HepG2 (cell line): ENCODE measurements around the gene UNC13D. TPM values are rescaled to one million over a fixed set of nuclear protein-coding genes. Genes with fewer than 3 reads are reported as not detected.

Source experiments
- NR2F2 ChIP-seq: IDR thresholded peaks from 2 replicates; pipeline ENCODE4 v1.6.1; 2012; ENCODE audit warnings: low read depth, inconsistent platforms, borderline replicate concordance
- RARG ChIP-seq: sonication (generic); formaldehyde crosslinking; IDR thresholded peaks from 2 replicates; pipeline ENCODE4 v1.4.0; 2020; ENCODE audit warnings: low read depth, mild to moderate bottlenecking, missing genetic modification reagents
- RXRA ChIP-seq: sonication (generic); formaldehyde crosslinking; IDR thresholded peaks from 2 replicates; pipeline ENCODE4 v1.5.1; 2020; ENCODE audit warnings: missing genetic modification reagents
- THAP11 ChIP-seq: IDR thresholded peaks from 2 replicates; pipeline ENCODE4 v1.6.1; 2016; ENCODE audit warnings: missing biosample characterization, missing genetic modification reagents
- TOE1 ChIP-seq: sonication (generic); formaldehyde crosslinking; IDR thresholded peaks from 2 replicates; pipeline ENCODE4 v1.4.0; 2020; ENCODE audit warnings: mild to moderate bottlenecking, missing genetic modification reagents
- ZBTB7B ChIP-seq: sonication (generic); formaldehyde crosslinking; IDR thresholded peaks from 2 replicates; pipeline ENCODE4 v1.4.0; 2020; ENCODE audit warnings: missing genetic modification reagents
- ZNF143 ChIP-seq: sonication (generic); formaldehyde crosslinking; IDR thresholded peaks from 2 replicates; pipeline ENCODE4 v1.4.0; 2020; ENCODE audit warnings: missing genetic modification reagents
- polyA plus RNA-seq, 8 experiments: library from polyadenylated mRNA; depleted of rRNA in 3 of 8; stranded (reverse) in 7 of 8; unstranded in 1 of 8; fragments of >200 nt; fragmentation: Illumina TruSeq in 4 of 8; extraction: Trizol in 4 of 8; gene quantifications; 2 replicates each; pipeline versions ENCODE4 v1.2.1 to v1.2.3, GENCODE V29; 2011 to 2016; ENCODE audit warnings: low read depth in 4 of 8, missing spikeins in 1 of 8, mixed read lengths in 1 of 8; ENCODE audit not compliant: insufficient read depth in 1 of 8
- total RNA-seq, 5 experiments: library from RNA; depleted of rRNA; stranded (reverse); fragments of >200 nt; fragmentation: Illumina TruSeq; extraction: Trizol; gene quantifications; 2 replicates each; pipeline ENCODE4 v1.2.3, GENCODE V29; 2016; ENCODE audit warnings: low read depth in 1 of 5
- TF ChIP-seq, protein P1 (sequence below): sonication (generic); formaldehyde crosslinking; IDR thresholded peaks from 2 replicates; pipeline ENCODE4 v1.4.0; 2020; ENCODE audit warnings: mild to moderate bottlenecking, missing genetic modification reagents
- TF ChIP-seq, protein P2 (sequence below): IDR thresholded peaks from 2 replicates; pipeline ENCODE4 v1.6.1; 2012; ENCODE audit warnings: low read depth, low read length, improper control_type of control experiment
- TF ChIP-seq, protein P3 (sequence below): sonication (generic); formaldehyde crosslinking; IDR thresholded peaks from 2 replicates; pipeline ENCODE4 v1.9.0; 2021; ENCODE audit warnings: missing genetic modification reagents, borderline replicate concordance
- TF ChIP-seq, protein P4 (sequence below): sonication (generic); formaldehyde crosslinking; IDR thresholded peaks from 2 replicates; pipeline ENCODE4 v1.5.0; 2020; ENCODE audit warnings: mild to moderate bottlenecking, missing genetic modification reagents
- TF ChIP-seq, protein P5 (sequence below): IDR thresholded peaks from 2 replicates; pipeline ENCODE4 v1.6.1; 2016

The UNC13D gene
- total and polyA plus RNA-seq, 2 of the 13 experiments (the other 11 are each of a cell fraction or from before 2014, with no cell fraction given): 29.7 to 42.7 TPM

DNA sequence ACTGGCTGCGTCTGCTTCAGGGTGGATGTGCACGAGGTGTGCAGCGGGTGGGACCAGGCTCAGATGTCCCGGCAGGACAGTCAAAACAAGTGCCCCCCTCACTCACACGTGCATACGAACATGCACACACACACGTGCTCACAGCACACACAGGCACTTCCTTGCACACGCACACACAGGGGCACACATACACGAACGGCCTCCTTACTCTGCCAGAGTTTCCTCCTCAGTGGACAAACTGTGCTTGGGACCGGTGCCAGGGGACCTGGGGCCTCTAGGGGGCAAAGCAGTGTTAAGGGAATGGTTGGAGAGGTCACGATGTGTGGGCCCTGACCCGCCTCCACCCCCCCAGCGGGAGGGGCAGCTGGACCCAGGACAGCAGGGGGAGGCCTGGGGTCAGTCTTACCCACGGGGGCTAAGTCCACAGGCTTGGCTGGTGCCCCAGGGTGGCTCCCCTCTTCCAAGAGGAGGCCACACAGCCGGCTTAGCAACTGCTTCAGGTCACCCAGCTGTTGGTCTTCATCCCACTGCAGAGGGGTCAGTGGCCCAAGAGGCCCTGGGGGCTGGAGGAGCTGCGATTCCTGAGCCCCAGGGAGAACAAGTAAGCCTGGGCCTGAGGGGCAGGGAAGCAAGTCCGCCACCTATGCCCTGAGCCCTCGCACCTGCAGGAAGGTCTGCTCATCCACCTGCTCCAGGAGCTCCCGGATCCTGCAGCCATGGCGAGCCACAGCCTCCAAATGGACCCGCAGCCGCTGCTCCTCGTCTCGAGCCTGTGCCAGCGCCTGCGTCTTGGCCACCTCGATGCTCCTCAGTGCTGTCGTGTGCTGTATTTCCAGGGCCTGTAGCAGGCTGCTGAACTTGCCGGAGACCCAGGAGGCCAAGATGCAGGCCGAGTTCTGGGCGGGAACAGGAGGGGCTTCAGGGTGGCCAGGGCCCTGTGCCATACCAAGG lies 47.7 kb upstream of the UNC13D start (continued):
- TF ChIP-seq, protein P1, sequence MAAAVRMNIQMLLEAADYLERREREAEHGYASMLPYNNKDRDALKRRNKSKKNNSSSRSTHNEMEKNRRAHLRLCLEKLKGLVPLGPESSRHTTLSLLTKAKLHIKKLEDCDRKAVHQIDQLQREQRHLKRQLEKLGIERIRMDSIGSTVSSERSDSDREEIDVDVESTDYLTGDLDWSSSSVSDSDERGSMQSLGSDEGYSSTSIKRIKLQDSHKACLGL (CRISPR knock-in tag): no peak; the same call in 1 of the 2 replicates
- TF ChIP-seq TOE1 (0 out of 2 replicates have a peak, but pooled peaks have one; percentile 44), RXRA (CRISPR knock-in tag) (peak; percentile 91), RARG (CRISPR knock-in tag) (no peak), THAP11 (CRISPR knock-in tag) (peak; percentile 69), NR2F2 (peak; percentile 89), ZNF143 (CRISPR knock-in tag) (0 out of 2 replicates have a peak, but pooled peaks have one; percentile 4), ZBTB7B (CRISPR knock-in tag) (peak; percentile 93)
- TF ChIP-seq, protein P2, sequence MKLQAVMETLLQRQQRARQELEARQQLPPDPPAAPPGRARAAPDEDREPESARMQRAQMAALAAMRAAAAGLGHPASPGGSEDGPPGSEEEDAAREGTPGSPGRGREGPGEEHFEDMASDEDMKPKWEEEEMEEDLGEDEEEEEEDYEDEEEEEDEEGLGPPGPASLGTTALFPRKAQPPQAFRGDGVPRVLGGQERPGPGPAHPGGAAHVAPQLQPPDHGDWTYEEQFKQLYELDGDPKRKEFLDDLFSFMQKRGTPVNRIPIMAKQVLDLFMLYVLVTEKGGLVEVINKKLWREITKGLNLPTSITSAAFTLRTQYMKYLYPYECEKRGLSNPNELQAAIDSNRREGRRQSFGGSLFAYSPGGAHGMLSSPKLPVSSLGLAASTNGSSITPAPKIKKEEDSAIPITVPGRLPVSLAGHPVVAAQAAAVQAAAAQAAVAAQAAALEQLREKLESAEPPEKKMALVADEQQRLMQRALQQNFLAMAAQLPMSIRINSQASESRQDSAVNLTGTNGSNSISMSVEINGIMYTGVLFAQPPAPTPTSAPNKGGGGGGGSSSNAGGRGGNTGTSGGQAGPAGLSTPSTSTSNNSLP: no peak
- TF ChIP-seq, protein P3, sequence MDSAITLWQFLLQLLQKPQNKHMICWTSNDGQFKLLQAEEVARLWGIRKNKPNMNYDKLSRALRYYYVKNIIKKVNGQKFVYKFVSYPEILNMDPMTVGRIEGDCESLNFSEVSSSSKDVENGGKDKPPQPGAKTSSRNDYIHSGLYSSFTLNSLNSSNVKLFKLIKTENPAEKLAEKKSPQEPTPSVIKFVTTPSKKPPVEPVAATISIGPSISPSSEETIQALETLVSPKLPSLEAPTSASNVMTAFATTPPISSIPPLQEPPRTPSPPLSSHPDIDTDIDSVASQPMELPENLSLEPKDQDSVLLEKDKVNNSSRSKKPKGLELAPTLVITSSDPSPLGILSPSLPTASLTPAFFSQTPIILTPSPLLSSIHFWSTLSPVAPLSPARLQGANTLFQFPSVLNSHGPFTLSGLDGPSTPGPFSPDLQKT: no peak
- TF ChIP-seq, protein P4, sequence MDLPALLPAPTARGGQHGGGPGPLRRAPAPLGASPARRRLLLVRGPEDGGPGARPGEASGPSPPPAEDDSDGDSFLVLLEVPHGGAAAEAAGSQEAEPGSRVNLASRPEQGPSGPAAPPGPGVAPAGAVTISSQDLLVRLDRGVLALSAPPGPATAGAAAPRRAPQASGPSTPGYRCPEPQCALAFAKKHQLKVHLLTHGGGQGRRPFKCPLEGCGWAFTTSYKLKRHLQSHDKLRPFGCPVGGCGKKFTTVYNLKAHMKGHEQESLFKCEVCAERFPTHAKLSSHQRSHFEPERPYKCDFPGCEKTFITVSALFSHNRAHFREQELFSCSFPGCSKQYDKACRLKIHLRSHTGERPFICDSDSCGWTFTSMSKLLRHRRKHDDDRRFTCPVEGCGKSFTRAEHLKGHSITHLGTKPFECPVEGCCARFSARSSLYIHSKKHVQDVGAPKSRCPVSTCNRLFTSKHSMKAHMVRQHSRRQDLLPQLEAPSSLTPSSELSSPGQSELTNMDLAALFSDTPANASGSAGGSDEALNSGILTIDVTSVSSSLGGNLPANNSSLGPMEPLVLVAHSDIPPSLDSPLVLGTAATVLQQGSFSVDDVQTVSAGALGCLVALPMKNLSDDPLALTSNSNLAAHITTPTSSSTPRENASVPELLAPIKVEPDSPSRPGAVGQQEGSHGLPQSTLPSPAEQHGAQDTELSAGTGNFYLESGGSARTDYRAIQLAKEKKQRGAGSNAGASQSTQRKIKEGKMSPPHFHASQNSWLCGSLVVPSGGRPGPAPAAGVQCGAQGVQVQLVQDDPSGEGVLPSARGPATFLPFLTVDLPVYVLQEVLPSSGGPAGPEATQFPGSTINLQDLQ (CRISPR knock-in tag): peak; percentile 48; the same call in 1 of the 2 replicates
- TF ChIP-seq, protein P5, sequence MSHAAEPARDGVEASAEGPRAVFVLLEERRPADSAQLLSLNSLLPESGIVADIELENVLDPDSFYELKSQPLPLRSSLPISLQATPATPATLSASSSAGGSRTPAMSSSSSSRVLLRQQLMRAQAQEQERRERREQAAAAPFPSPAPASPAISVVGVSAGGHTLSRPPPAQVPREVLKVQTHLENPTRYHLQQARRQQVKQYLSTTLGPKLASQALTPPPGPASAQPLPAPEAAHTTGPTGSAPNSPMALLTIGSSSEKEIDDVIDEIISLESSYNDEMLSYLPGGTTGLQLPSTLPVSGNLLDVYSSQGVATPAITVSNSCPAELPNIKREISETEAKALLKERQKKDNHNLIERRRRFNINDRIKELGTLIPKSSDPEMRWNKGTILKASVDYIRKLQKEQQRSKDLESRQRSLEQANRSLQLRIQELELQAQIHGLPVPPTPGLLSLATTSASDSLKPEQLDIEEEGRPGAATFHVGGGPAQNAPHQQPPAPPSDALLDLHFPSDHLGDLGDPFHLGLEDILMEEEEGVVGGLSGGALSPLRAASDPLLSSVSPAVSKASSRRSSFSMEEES: peak; percentile 56; the same call in 1 of the 2 replicates
